Transverse colon (tissue), 3 donors: ENCODE results near the gene FNDC7.
"Not testable (repeated sequence)": the region's sequence is repeated elsewhere in the genome, so short reads cannot be mapped to it uniquely, and the experiment has no call there.

Experiments used
- POLR2A ChIP-seq: fragments of 450-650 bp; IDR thresholded peaks from one replicate; pipeline ENCODE4 v1.6.1; 2016; ENCODE audit warnings: antibody characterized with exemption, mild to moderate bottlenecking, moderate library complexity
- TF ChIP-seq, protein P1 (sequence below), 5 experiments: fragments of 200-600 bp in 3 of 5; fragments of 450-650 bp in 2 of 5; sonication (generic) in 3 of 5; IDR thresholded peaks; 1 replicate in 2 of 5; 2 replicates in 3 of 5; pipeline ENCODE4 v1.5.1; 2016 to 2017; ENCODE audit warnings: antibody characterized with exemption in 5 of 5, inconsistent platforms in 3 of 5, mild to moderate bottlenecking in 2 of 5, moderate library complexity in 1 of 5

DNA sequence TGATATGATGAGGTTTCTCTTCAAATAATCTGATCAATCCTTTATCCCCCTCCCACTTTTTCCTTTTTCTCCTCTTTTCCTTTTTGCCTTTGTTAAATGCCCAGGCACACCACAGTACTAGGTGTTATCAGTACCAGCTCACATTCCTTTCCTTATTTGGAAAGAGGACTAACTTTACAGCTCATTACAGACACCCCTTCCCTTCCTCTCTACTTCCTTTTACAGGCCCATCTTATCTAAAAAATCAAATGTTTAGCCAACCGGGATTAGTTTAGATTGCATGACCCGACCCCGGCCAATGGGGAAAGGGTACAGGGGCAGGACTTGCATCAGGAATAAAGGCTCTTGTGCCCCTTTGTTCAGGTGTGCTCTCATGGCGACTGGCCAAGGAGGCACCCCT is 31.0 kb upstream of the FNDC7 start:
- not testable (repeated sequence) for TF ChIP-seq POLR2A
- TF ChIP-seq, protein P1, sequence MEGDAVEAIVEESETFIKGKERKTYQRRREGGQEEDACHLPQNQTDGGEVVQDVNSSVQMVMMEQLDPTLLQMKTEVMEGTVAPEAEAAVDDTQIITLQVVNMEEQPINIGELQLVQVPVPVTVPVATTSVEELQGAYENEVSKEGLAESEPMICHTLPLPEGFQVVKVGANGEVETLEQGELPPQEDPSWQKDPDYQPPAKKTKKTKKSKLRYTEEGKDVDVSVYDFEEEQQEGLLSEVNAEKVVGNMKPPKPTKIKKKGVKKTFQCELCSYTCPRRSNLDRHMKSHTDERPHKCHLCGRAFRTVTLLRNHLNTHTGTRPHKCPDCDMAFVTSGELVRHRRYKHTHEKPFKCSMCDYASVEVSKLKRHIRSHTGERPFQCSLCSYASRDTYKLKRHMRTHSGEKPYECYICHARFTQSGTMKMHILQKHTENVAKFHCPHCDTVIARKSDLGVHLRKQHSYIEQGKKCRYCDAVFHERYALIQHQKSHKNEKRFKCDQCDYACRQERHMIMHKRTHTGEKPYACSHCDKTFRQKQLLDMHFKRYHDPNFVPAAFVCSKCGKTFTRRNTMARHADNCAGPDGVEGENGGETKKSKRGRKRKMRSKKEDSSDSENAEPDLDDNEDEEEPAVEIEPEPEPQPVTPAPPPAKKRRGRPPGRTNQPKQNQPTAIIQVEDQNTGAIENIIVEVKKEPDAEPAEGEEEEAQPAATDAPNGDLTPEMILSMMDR (IDR thresholded peaks at IDR 0.05), result not testable (repeated sequence)
